Activated CD8-positive, alpha-beta memory T cell treated with anti-CD3 and anti-CD28 coated beads, Interleukin-2, amount 50 U/mL, for 1 hour (primary cell): Measurements from ENCODE around the gene TGFBR3L.
"Not testable (repeated sequence)": the region's sequence is repeated elsewhere in the genome, so short reads cannot be mapped to it uniquely, and the experiment has no call there.

Experiments
- DNase-seq: peaks from one replicate; pipeline ENCODE4 v3.0.0-alpha.2; 2020; ENCODE audit errors: extremely low read depth

The TGFBR3L gene

GRCh38 chr19:7879836-7880235, 34.8 kb upstream of the TGFBR3L start:
- no peak for DNase-seq

GRCh38 chr19:7881910-7882309, 32.7 kb upstream of the TGFBR3L start:
- no peak for DNase-seq

GRCh38 chr19:7883105-7883504, 31.5 kb upstream of the TGFBR3L start:
- no peak for DNase-seq

- DNase-seq, result no peak
These were observed 30.6 kb upstream of the TGFBR3L start for GRCh38 chr19:7883796-7884570.

- DNase-seq, result no peak
These were observed 28.8 kb upstream of the TGFBR3L start for GRCh38 chr19:7885818-7886217.

GRCh38 chr19:7887408-7888144, 27.1 kb upstream of the TGFBR3L start:
- no peak for DNase-seq

GRCh38 chr19:7888145-7888825, 26.3 kb upstream of the TGFBR3L start, which contains the start of gene LRRC8E:
LRRC8E (plus strand) TSS chr19:7888510; CDS start chr19:7895604, 7,094 bp downstream.
- no peak for DNase-seq

GRCh38 chr19:7888826-7889217, 25.8 kb upstream of the TGFBR3L start:
- DNase-seq, result no peak

GRCh38 chr19:7893362-7894101, 21.1 kb upstream of the TGFBR3L start:
- DNase-seq, result not testable (repeated sequence)

- no peak for DNase-seq
These were observed 19.9 kb upstream of the TGFBR3L start for GRCh38 chr19:7894612-7895309.

GRCh38 chr19:7895565-7895964, 19.1 kb upstream of the TGFBR3L start:
- no peak for DNase-seq

GRCh38 chr19:7897292-7897691, 17.3 kb upstream of the TGFBR3L start:
- DNase-seq, result no peak

GRCh38 chr19:7898967-7899366, 15.7 kb upstream of the TGFBR3L start:
- no peak for DNase-seq

- DNase-seq, result no peak
These were observed 14.8 kb upstream of the TGFBR3L start for GRCh38 chr19:7899751-7900378.

GRCh38 chr19:7900401-7900870, 14.2 kb upstream of the TGFBR3L start:
- DNase-seq, result no peak

GRCh38 chr19:7900931-7901330, 13.7 kb upstream of the TGFBR3L start:
- no peak for DNase-seq

GRCh38 chr19:7901337-7901736, 13.3 kb upstream of the TGFBR3L start:
- no peak for DNase-seq

- no peak for DNase-seq
These were observed 11.8 kb upstream of the TGFBR3L start for GRCh38 chr19:7902796-7903243.

GRCh38 chr19:7903244-7904073, 11.2 kb upstream of the TGFBR3L start, which contains the start of gene MAP2K7:
MAP2K7 (plus strand) TSS chr19:7903877; CDS start chr19:7903945, 68 bp downstream.
- peak; percentile 100 for DNase-seq
